HepG2 (cell line): ENCODE data around the gene LTB4R. TPM values are rescaled to one million over a fixed set of nuclear protein-coding genes. Genes with fewer than 3 reads are reported as not detected.

ENCODE experiments used
- ATAC-seq: fragments of 200-7000 bp; cut with Tn5 transposase; 3 replicates; pipeline ENCODE4 v1.9.1; 2020; ENCODE audit warnings: mild to moderate bottlenecking, moderate library complexity
- BruUV-seq: library from RNA; stranded (reverse); fragments of 400-500 nt; replicated peaks from 2 replicates; lab custom pipeline; 2021; lab: Mats Ljungman, UMichigan
- CTCF ChIA-PET: fragments of 300-600 bp; formaldehyde crosslinking; extraction: SDS; loops from one replicate; lab custom pipeline; 2021; ENCODE audit warnings: low total read pairs, inconsistent platforms, low intra/inter-chr PET ratio; lab: Yijun Ruan, JAX
- POLR2A ChIA-PET: fragments of 350-600 bp; sonication (Branson Sonifier 250); formaldehyde crosslinking; loops from one replicate; lab custom pipeline; 2020; ENCODE audit warnings: antibody characterized with exemption, inconsistent platforms; lab: Yijun Ruan, JAX
- DNase-seq: peaks from one replicate; pipeline ENCODE4 v3.0.0-alpha.2; 2015; ENCODE audit warnings: low spot score
- FAIRE-seq: peaks from 3 replicates; lab custom pipeline; 2011; peaks lifted over from hg19 to GRCh38; lab: Jason Lieb, UNC
- H2AFZ ChIP-seq: one replicate; pipeline ENCODE4 v1.6.1; 2011; ENCODE audit warnings: low read length, inconsistent platforms
- H3K27ac ChIP-seq: fragments of 300-600 bp; 3 replicates; pipeline ENCODE4 v1.8.0; 2011; ENCODE audit warnings: mixed run types, mild to moderate bottlenecking, mixed read lengths, low read length, inconsistent platforms; ENCODE audit not compliant: insufficient read depth; ENCODE audit errors: extremely low read length
- H3K27me3 ChIP-seq, 2 experiments: fragments of 200-600 bp in 1 of 2; 2 replicates in 1 of 2; 3 replicates in 1 of 2; pipeline versions ENCODE4 v1.6.0 to v1.8.0; 2011; ENCODE audit warnings: low read length in 2 of 2, mild to moderate bottlenecking in 2 of 2, moderate library complexity in 2 of 2, inconsistent platforms in 1 of 2; ENCODE audit not compliant: insufficient read depth in 2 of 2, control insufficient read depth in 1 of 2
- H3K36me3 ChIP-seq, 2 experiments: fragments of 200-600 bp in 1 of 2; replicated peaks in 1 of 2; 2 replicates in 1 of 2; 3 replicates in 1 of 2; pipeline versions ENCODE4 v1.5.1 to v1.8.0; 2011; ENCODE audit warnings: low read length in 2 of 2, inconsistent platforms in 1 of 2; ENCODE audit not compliant: insufficient read depth in 2 of 2, control insufficient read depth in 1 of 2
- H3K4me1 ChIP-seq: 2 replicates; pipeline ENCODE4 v1.5.1; 2012; ENCODE audit warnings: low read length, inconsistent platforms; ENCODE audit not compliant: insufficient read depth
- H3K4me2 ChIP-seq: 2 replicates; pipeline ENCODE4 v1.6.0; 2011; ENCODE audit warnings: low read depth, low read length, inconsistent platforms
- H3K4me3 ChIP-seq, 3 experiments: fragments of 200-600 bp in 1 of 3; sonication (generic), shearing (Covaris generic) in 1 of 3; replicated peaks in 1 of 3; 2 replicates each; pipeline ENCODE4 v1.5.1; 2011 to 2016; ENCODE audit warnings: low read length in 3 of 3, inconsistent platforms in 2 of 3, low read depth in 2 of 3, mild to moderate bottlenecking in 2 of 3, control low read depth in 1 of 3, mixed read lengths in 1 of 3; ENCODE audit not compliant: insufficient read depth in 1 of 3
- H3K79me2 ChIP-seq: one replicate; pipeline ENCODE4 v1.6.1; 2011; ENCODE audit warnings: low read length, inconsistent platforms; ENCODE audit not compliant: insufficient read depth
- H3K9ac ChIP-seq: 2 replicates; pipeline ENCODE4 v1.6.0; 2011; ENCODE audit warnings: mild to moderate bottlenecking, low read depth, low read length, inconsistent platforms; ENCODE audit not compliant: insufficient read depth
- H3K9me3 ChIP-seq: 2 replicates; pipeline ENCODE4 v1.5.1; 2012; ENCODE audit warnings: mild to moderate bottlenecking, low read length
- H4K20me1 ChIP-seq: 2 replicates; pipeline ENCODE4 v1.6.0; 2011; ENCODE audit warnings: inconsistent platforms, mild to moderate bottlenecking, low read length, moderate library complexity; ENCODE audit not compliant: insufficient read depth
- AGO2 ChIP-seq: fragments of 200-400 bp; formaldehyde crosslinking; optimal IDR thresholded peaks from 2 replicates; pipeline ENCODE3; 2017; ENCODE audit warnings: mild to moderate bottlenecking, low read depth, low read length, moderate library complexity
- BRD4 ChIP-seq: sonication (generic); formaldehyde crosslinking; IDR thresholded peaks from 2 replicates; pipeline ENCODE4 v1.4.0; 2020; ENCODE audit warnings: missing genetic modification reagents
- MTA1 ChIP-seq: sonication (generic); formaldehyde crosslinking; IDR thresholded peaks from 2 replicates; pipeline ENCODE4 v1.4.0; 2020; ENCODE audit warnings: missing genetic modification reagents, mild to moderate bottlenecking, borderline replicate concordance
- ZNF10 ChIP-seq: sonication (generic); formaldehyde crosslinking; IDR thresholded peaks from 2 replicates; pipeline ENCODE4 v1.4.0; 2020; ENCODE audit warnings: mild to moderate bottlenecking, low read depth, missing genetic modification reagents, borderline replicate concordance
- ZNF777 ChIP-seq: sonication (generic); formaldehyde crosslinking; IDR thresholded peaks from 2 replicates; pipeline ENCODE4 v1.4.0; 2020; ENCODE audit warnings: missing genetic modification reagents
- WGBS: methylation state at CpG from one replicate; pipeline ENCODE4 v1.1.6; 2017; ENCODE audit warnings: low lambda C conversion rate; 5-methylcytosine and 5-hydroxymethylcytosine counted together
- in situ Hi-C: cut with HindIII; loops from 2 replicates; pipeline ENCODE4 v1.10.0; 2017; ENCODE audit warnings: low pct_unique_long_range_greater_than_20kb; ENCODE audit not compliant: extremely low pct_ligation_motif_present
- intact Hi-C: fragments of 100-400 bp; cut with micrococcal nuclease; formaldehyde crosslinking; loops from one replicate; pipeline ENCODE4 v1.10.0; 2022; ENCODE audit not compliant: unreplicated experiment
- polyA plus RNA-seq, 8 experiments: library from polyadenylated mRNA; depleted of rRNA in 3 of 8; stranded (reverse) in 7 of 8; unstranded in 1 of 8; fragments of >200 nt; fragmentation: Illumina TruSeq in 4 of 8; extraction: Trizol in 4 of 8; gene quantifications; 2 replicates each; pipeline versions ENCODE4 v1.2.1 to v1.2.3, GENCODE V29; 2011 to 2016; ENCODE audit warnings: low read depth in 4 of 8, missing spikeins in 1 of 8, mixed read lengths in 1 of 8; ENCODE audit not compliant: insufficient read depth in 1 of 8
- total RNA-seq, 5 experiments: library from RNA; depleted of rRNA; stranded (reverse); fragments of >200 nt; fragmentation: Illumina TruSeq; extraction: Trizol; gene quantifications; 2 replicates each; pipeline ENCODE4 v1.2.3, GENCODE V29; 2016; ENCODE audit warnings: low read depth in 1 of 5
- TF ChIP-seq, protein P1 (sequence below): sonication (generic); formaldehyde crosslinking; conservative IDR thresholded peaks from 2 replicates; pipeline ENCODE4 v1.8.1; 2023; ENCODE audit warnings: missing genetic modification reagents

Gene LTB4R
- total and polyA plus RNA-seq, 2 of the 13 experiments (the other 11 are each of a cell fraction or from before 2014, with no cell fraction given): 3.2 to 8.2 TPM

- in situ Hi-C loops: no loop called here
- Histone ChIP-seq H3K27ac (no peak overlapping the region), H3K4me3 (no peak overlapping the region), H3K36me3 (no peaks in the 10 kb centered on the region), H3K79me2 (peaks cover 2% of the 10 kb centered on the region), H4K20me1 (no peaks in the 10 kb centered on the region), H3K9ac (no peak overlapping the region), H3K4me1 (peaks cover 2% of the 10 kb centered on the region), H3K4me2 (no peak overlapping the region), H2AFZ (no peak overlapping the region), H3K27me3 (no peaks in the 10 kb centered on the region), H3K9me3 (no peaks in the 10 kb centered on the region)
- ATAC-seq: no peak
- TF ChIP-seq MTA1: 0 out of 2 replicates have a peak, but pooled peaks have one; percentile 26
- TF ChIP-seq, protein P1, sequence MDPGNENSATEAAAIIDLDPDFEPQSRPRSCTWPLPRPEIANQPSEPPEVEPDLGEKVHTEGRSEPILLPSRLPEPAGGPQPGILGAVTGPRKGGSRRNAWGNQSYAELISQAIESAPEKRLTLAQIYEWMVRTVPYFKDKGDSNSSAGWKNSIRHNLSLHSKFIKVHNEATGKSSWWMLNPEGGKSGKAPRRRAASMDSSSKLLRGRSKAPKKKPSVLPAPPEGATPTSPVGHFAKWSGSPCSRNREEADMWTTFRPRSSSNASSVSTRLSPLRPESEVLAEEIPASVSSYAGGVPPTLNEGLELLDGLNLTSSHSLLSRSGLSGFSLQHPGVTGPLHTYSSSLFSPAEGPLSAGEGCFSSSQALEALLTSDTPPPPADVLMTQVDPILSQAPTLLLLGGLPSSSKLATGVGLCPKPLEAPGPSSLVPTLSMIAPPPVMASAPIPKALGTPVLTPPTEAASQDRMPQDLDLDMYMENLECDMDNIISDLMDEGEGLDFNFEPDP (CRISPR knock-in tag): 0 out of 2 replicates have a peak, but pooled peaks have one; percentile 82
- no peak for TF ChIP-seq ZNF777
- TF ChIP-seq BRD4 (CRISPR knock-in tag): no peak
- TF ChIP-seq ZNF10 (CRISPR knock-in tag): 0 out of 2 replicates have a peak, but pooled peaks have one; percentile 34
- TF ChIP-seq AGO2: peak; percentile 29
- ChIA-PET POLR2A (interaction anchor here (4.8 kb wide), 1 partner anchor 7 kb away, joined by 27 read pairs; the partner anchor contains the start of gene RABGGTA), CTCF (no interaction called here)
- 94% methylated on average over 11 of the region's 11 CpGs for WGBS
- no TSS peak for BruUV-seq
- no peak for FAIRE-seq
- DNase-seq: no peak
- intact Hi-C loops: no loop called here
Observed at GRCh38 chr14:24277606-24278321, 33.5 kb upstream of the LTB4R start.
